ENCODE data around the gene E2F6. TPM values are rescaled to one million over a fixed set of nuclear protein-coding genes. Genes with fewer than 3 reads are reported as not detected.

The E2F6 gene
- total and polyA plus RNA-seq, 2 of the 13 experiments (the other 11 are each of a cell fraction or from before 2014, with no cell fraction given) = 27.3 to 36.0 TPM

GRCh38 chr2:11477994-11478393 lies 12.0 kb upstream of the E2F6 start (continued):
- TF ChIP-seq ZNF577 (CRISPR knock-in tag; IDR thresholded peaks at IDR 0.05; ENCODE audit: borderline replicate concordance, low read depth) = no peak
- TF ChIP-seq NFE2L1 (CRISPR knock-in tag; IDR thresholded peaks at IDR 0.05; ENCODE audit: borderline replicate concordance) = no peak
- no peak for TF ChIP-seq CBX2 (IDR thresholded peaks at IDR 0.05; ENCODE audit: low read depth, low read length)
- no peak for TF ChIP-seq CBX2 (CRISPR knock-in tag; IDR thresholded peaks at IDR 0.05; ENCODE audit: low read depth)
- no peak for TF ChIP-seq REL (CRISPR knock-in tag; conservative IDR thresholded peaks at IDR 0.05)
- no peak for TF ChIP-seq PREB (CRISPR knock-in tag; IDR thresholded peaks at IDR 0.05)
- 0 out of 2 replicates have a peak, but pooled peaks have one; percentile 42 for TF ChIP-seq TFE3 (CRISPR knock-in tag; IDR thresholded peaks at IDR 0.05)
- TF ChIP-seq ZBTB10 (CRISPR knock-in tag; IDR thresholded peaks at IDR 0.05; ENCODE audit: borderline replicate concordance) = no peak
- no peak for TF ChIP-seq ZNF275 (CRISPR knock-in tag; IDR thresholded peaks at IDR 0.05; ENCODE audit: borderline replicate concordance)
- TF ChIP-seq ZNF598 (CRISPR knock-in tag; IDR thresholded peaks at IDR 0.05; ENCODE audit: borderline replicate concordance) = 0 out of 2 replicates have a peak, but pooled peaks have one; percentile 13
- TF ChIP-seq ATF7-NPFF (CRISPR knock-in tag; IDR thresholded peaks at IDR 0.05; ENCODE audit: low read depth) = no peak
- no peak for TF ChIP-seq BRF2 (CRISPR knock-in tag; IDR thresholded peaks at IDR 0.05)
- TF ChIP-seq ZNF547 (CRISPR knock-in tag; IDR thresholded peaks at IDR 0.05) = no peak
- TF ChIP-seq ISL2 (CRISPR knock-in tag; IDR thresholded peaks at IDR 0.05) = no peak
- no peak for TF ChIP-seq PRDM4 (CRISPR knock-in tag; IDR thresholded peaks at IDR 0.05; ENCODE audit: borderline replicate concordance)
- TF ChIP-seq TMF1 (CRISPR knock-in tag; IDR thresholded peaks at IDR 0.05; ENCODE audit: low read depth) = no peak
- no peak for TF ChIP-seq SMYD3 (CRISPR knock-in tag; IDR thresholded peaks at IDR 0.05)
- peak; percentile 64; the same call in 1 of the 2 replicates for TF ChIP-seq THRA (CRISPR knock-in tag; IDR thresholded peaks at IDR 0.05; ENCODE audit: borderline replicate concordance)

Measured in HepG2 (cell line).